ENCODE results near the gene ZNF81.

The ZNF81 gene

GRCh38 chrX:47817421-47817820, 19.3 kb upstream of the ZNF81 start:
- H2AFZ ChIP-seq (ENCODE audit: low read depth, low read length) = no peak overlapping the region
- no peak overlapping the region for H3K27ac ChIP-seq (ENCODE audit: low read length)
- TF ChIP-seq EZH2phosphoT487 (IDR thresholded peaks at IDR 0.05; ENCODE audit: low read depth) = no peak
- TF ChIP-seq CTCF (IDR thresholded peaks at IDR 0.05; ENCODE audit: low read depth, low read length) = no peak
- H4K20me1 ChIP-seq (ENCODE audit: insufficient read depth, low read length) = no peaks in the 10 kb centered on the region
- H3K9ac ChIP-seq (ENCODE audit: low read length) = no peak overlapping the region
- H3K36me3 ChIP-seq (replicated peaks; ENCODE audit: low read depth, low read length) = no peaks in the 10 kb centered on the region
- no peak overlapping the region for H3K4me2 ChIP-seq (ENCODE audit: low read length)
- H3K9me3 ChIP-seq (ENCODE audit: insufficient read depth, low read length) = no peaks in the 10 kb centered on the region
- no peak overlapping the region for H3K4me3 ChIP-seq (ENCODE audit: low read length)
- peaks cover 4% of the 10 kb centered on the region; the same call in 1 of the 2 replicates for H3K4me1 ChIP-seq (ENCODE audit: low read length)
- H3K27me3 ChIP-seq (ENCODE audit: low read depth, low read length) = no peaks in the 10 kb centered on the region
- no peaks in the 10 kb centered on the region for H3K79me2 ChIP-seq (ENCODE audit: low read length)

GRCh38 chrX:47817897-47818296, 18.8 kb upstream of the ZNF81 start:
- no peak overlapping the region for H3K27ac ChIP-seq (ENCODE audit: low read length)
- H3K4me2 ChIP-seq (ENCODE audit: low read length) = no peak overlapping the region
- peaks cover 4% of the 10 kb centered on the region; the same call in 1 of the 2 replicates for H3K4me1 ChIP-seq (ENCODE audit: low read length)
- H3K79me2 ChIP-seq (ENCODE audit: low read length) = no peaks in the 10 kb centered on the region
- H3K27me3 ChIP-seq (ENCODE audit: low read depth, low read length) = no peaks in the 10 kb centered on the region
- no peak for TF ChIP-seq EZH2phosphoT487 (IDR thresholded peaks at IDR 0.05; ENCODE audit: low read depth)
- no peak for TF ChIP-seq CTCF (IDR thresholded peaks at IDR 0.05; ENCODE audit: low read depth, low read length)
- no peak overlapping the region for H3K4me3 ChIP-seq (ENCODE audit: low read length)
- H3K9me3 ChIP-seq (ENCODE audit: insufficient read depth, low read length) = no peaks in the 10 kb centered on the region
- H3K36me3 ChIP-seq (replicated peaks; ENCODE audit: low read depth, low read length) = no peaks in the 10 kb centered on the region
- H4K20me1 ChIP-seq (ENCODE audit: insufficient read depth, low read length) = no peaks in the 10 kb centered on the region
- H2AFZ ChIP-seq (ENCODE audit: low read depth, low read length) = no peak overlapping the region
- no peak overlapping the region for H3K9ac ChIP-seq (ENCODE audit: low read length)

GRCh38 chrX:47828984-47829383, 7.7 kb upstream of the ZNF81 start:
- Histone ChIP-seq H3K4me2 (ENCODE audit: low read length) (no peak overlapping the region), H3K27ac (ENCODE audit: low read length) (no peak overlapping the region), H3K4me1 (ENCODE audit: low read length) (no peaks in the 10 kb centered on the region), H3K4me3 (ENCODE audit: low read length) (no peak overlapping the region), H2AFZ (ENCODE audit: low read depth, low read length) (no peak overlapping the region), H3K79me2 (ENCODE audit: low read length) (no peaks in the 10 kb centered on the region), H3K27me3 (ENCODE audit: low read depth, low read length) (no peaks in the 10 kb centered on the region), H4K20me1 (ENCODE audit: insufficient read depth, low read length) (no peaks in the 10 kb centered on the region), H3K36me3 (replicated peaks; ENCODE audit: low read depth, low read length) (no peaks in the 10 kb centered on the region), H3K9ac (ENCODE audit: low read length) (no peak overlapping the region), H3K9me3 (ENCODE audit: insufficient read depth, low read length) (no peaks in the 10 kb centered on the region)
- TF ChIP-seq CTCF (IDR thresholded peaks at IDR 0.05; ENCODE audit: low read depth, low read length) = no peak
- TF ChIP-seq EZH2phosphoT487 (IDR thresholded peaks at IDR 0.05; ENCODE audit: low read depth) = no peak

GRCh38 chrX:47831788-47832187, 4.9 kb upstream of the ZNF81 start:
- Histone ChIP-seq H3K27me3 (ENCODE audit: low read depth, low read length) (no peaks in the 10 kb centered on the region), H3K9ac (ENCODE audit: low read length) (no peak overlapping the region), H3K9me3 (ENCODE audit: insufficient read depth, low read length) (no peaks in the 10 kb centered on the region), H4K20me1 (ENCODE audit: insufficient read depth, low read length) (no peaks in the 10 kb centered on the region), H3K27ac (ENCODE audit: low read length) (no peak overlapping the region), H3K4me1 (ENCODE audit: low read length) (peaks cover 4% of the 10 kb centered on the region; the same call in 1 of the 2 replicates), H2AFZ (ENCODE audit: low read depth, low read length) (no peak overlapping the region), H3K4me3 (ENCODE audit: low read length) (no peak overlapping the region), H3K4me2 (ENCODE audit: low read length) (no peak overlapping the region), H3K36me3 (replicated peaks; ENCODE audit: low read depth, low read length) (no peaks in the 10 kb centered on the region), H3K79me2 (ENCODE audit: low read length) (no peaks in the 10 kb centered on the region)
- TF ChIP-seq CTCF (IDR thresholded peaks at IDR 0.05; ENCODE audit: low read depth, low read length) = peak; percentile 66
- TF ChIP-seq EZH2phosphoT487 (IDR thresholded peaks at IDR 0.05; ENCODE audit: low read depth) = no peak

All from OCI-LY3 (cell line).